ENCODE measurements around the gene PBXIP1. TPM values are rescaled to one million over a fixed set of nuclear protein-coding genes. Genes with fewer than 3 reads are reported as not detected.

The PBXIP1 gene
- total and polyA plus RNA-seq, 2 experiments from 2014 or later = 53.0 to 61.0 TPM

DNA sequence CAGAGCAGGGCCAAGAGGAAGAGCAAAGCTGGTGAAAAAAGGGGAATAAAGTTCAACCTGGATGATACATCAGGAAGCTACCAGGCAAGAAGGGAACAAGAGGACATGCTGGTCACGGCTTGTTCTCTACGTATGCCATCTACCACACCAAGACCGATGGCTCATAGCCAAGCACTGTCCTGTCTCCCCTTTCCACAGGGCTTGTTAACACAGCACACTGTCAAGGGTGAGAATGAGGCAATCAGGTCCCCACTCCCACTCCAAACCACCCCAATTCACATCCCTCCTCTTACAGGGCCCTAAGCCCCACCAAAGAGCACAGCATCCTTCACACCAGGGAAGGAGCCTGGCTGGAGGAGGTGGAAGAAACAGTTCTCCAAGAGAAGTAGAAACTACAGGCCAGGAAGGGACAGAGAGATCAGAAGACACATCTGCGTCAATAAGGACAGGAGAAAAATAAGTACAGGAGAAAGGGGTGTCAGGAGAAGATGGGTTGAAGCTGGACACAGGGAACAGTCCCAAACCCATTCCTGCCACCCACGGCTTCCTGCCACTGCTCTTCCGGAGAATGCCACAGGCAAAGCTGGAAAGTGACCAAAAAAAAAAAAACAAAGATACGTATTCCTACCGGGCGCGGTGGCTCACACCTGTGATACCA, 15.6 kb upstream of the PBXIP1 start:
- Histone ChIP-seq H3K9me3 (ENCODE audit: low read depth) (no peaks in the 10 kb centered on the region), H3K4me1 (ENCODE audit: insufficient read depth) (peaks cover 23% of the 10 kb centered on the region), H3K9me2 (replicated peaks; ENCODE audit: insufficient read depth) (no peaks in the 10 kb centered on the region), H3K79me2 (peaks cover 58% of the 10 kb centered on the region), H3K4me3 (no peak overlapping the region), H3K36me3 (replicated peaks; ENCODE audit: insufficient read depth, low read depth) (no peaks in the 10 kb centered on the region), H3K27me3 (no peaks in the 10 kb centered on the region), H4K20me1 (ENCODE audit: insufficient read depth, poor library complexity, severe bottlenecking) (no peaks in the 10 kb centered on the region), H3K4me2 (peak overlapping the region; percentile 75), H2AFZ (no peak overlapping the region), H3K27ac (peak overlapping the region; percentile 96)
- TF ChIP-seq EZH2phosphoT487 (IDR thresholded peaks at IDR 0.05; ENCODE audit: low read depth, severe bottlenecking, unreplicated experiment) = no peak
- TF ChIP-seq EZH2 (IDR thresholded peaks at IDR 0.05; ENCODE audit: borderline replicate concordance) = no peak
- TF ChIP-seq, protein P1, sequence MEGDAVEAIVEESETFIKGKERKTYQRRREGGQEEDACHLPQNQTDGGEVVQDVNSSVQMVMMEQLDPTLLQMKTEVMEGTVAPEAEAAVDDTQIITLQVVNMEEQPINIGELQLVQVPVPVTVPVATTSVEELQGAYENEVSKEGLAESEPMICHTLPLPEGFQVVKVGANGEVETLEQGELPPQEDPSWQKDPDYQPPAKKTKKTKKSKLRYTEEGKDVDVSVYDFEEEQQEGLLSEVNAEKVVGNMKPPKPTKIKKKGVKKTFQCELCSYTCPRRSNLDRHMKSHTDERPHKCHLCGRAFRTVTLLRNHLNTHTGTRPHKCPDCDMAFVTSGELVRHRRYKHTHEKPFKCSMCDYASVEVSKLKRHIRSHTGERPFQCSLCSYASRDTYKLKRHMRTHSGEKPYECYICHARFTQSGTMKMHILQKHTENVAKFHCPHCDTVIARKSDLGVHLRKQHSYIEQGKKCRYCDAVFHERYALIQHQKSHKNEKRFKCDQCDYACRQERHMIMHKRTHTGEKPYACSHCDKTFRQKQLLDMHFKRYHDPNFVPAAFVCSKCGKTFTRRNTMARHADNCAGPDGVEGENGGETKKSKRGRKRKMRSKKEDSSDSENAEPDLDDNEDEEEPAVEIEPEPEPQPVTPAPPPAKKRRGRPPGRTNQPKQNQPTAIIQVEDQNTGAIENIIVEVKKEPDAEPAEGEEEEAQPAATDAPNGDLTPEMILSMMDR (IDR thresholded peaks at IDR 0.05; ENCODE audit: poor library complexity) = no peak
- 72% methylated on average over 10 of the region's 10 CpGs for WGBS (ENCODE audit: low lambda C conversion rate, missing lambda C conversion rate)
- no peak for DNase-seq (ENCODE audit: low spot score)

DNA sequence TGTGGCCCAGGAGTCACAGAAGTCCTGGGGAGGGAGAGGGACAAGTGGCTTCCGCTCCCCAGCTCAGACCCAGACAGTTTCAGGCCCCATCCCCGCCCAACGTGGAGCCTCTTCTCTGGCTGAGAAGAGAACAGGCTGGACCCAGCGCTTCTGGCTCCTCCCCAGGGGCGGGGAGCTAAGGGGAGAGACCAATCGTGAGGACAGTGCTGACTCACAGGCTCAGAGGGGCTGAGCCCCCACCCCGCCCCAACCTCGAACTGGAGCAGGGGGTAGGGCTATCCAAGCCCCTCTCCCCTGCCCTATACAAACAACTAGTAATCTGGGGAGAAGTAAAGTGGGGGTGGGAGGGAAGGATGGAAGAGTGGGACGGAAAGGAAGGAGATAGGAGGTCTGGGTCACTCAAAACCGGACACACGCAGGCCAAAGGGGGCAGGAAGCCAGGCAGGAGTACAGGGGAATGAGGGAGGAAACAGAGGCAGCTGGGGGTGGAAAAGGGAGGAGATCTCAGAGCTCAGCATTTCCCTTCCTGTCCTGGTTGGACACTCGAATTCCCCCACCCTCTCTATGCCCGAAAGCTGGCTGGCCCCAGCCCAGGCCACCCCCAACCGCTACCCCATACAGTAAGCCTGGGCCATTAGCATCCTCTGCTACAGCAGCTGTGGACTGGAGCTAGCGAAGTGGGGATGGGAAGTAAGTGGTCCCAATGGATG, 14.9 kb upstream of the PBXIP1 start, which contains the start of gene SHC1:
TSS of gene SHC1 (minus strand) at position 117 of the 710 bp plus-strand sequence. CDS start 221 bp downstream, outside the sequence.
- TF ChIP-seq, protein P1 (IDR thresholded peaks at IDR 0.05; ENCODE audit: poor library complexity) = no peak
- no peak for TF ChIP-seq EZH2phosphoT487 (IDR thresholded peaks at IDR 0.05; ENCODE audit: low read depth, severe bottlenecking, unreplicated experiment)
- TF ChIP-seq EZH2 (IDR thresholded peaks at IDR 0.05; ENCODE audit: borderline replicate concordance) = no peak
- Histone ChIP-seq H3K4me3 (peak within 1 kb of the TSS; percentile 7), H3K27ac (peak within 1 kb of the TSS; percentile 96), H2AFZ (no peak within 1 kb of the TSS), H3K79me2 (peaks cover 58% of the 10 kb centered on the region), H3K9me2 (replicated peaks; ENCODE audit: insufficient read depth) (no peaks in the 10 kb centered on the region), H3K9me3 (ENCODE audit: low read depth) (no peaks in the 10 kb centered on the region), H3K27me3 (no peaks in the 10 kb centered on the region), H3K36me3 (replicated peaks; ENCODE audit: insufficient read depth, low read depth) (no peaks in the 10 kb centered on the region), H3K4me1 (ENCODE audit: insufficient read depth) (peaks cover 21% of the 10 kb centered on the region), H4K20me1 (ENCODE audit: insufficient read depth, poor library complexity, severe bottlenecking) (no peaks in the 10 kb centered on the region), H3K4me2 (peak within 1 kb of the TSS; percentile 75)
- WGBS (ENCODE audit: low lambda C conversion rate, missing lambda C conversion rate) = 21% methylated on average over 9 of the region's 15 CpGs
- DNase-seq (ENCODE audit: low spot score) = peak; percentile 95

DNA sequence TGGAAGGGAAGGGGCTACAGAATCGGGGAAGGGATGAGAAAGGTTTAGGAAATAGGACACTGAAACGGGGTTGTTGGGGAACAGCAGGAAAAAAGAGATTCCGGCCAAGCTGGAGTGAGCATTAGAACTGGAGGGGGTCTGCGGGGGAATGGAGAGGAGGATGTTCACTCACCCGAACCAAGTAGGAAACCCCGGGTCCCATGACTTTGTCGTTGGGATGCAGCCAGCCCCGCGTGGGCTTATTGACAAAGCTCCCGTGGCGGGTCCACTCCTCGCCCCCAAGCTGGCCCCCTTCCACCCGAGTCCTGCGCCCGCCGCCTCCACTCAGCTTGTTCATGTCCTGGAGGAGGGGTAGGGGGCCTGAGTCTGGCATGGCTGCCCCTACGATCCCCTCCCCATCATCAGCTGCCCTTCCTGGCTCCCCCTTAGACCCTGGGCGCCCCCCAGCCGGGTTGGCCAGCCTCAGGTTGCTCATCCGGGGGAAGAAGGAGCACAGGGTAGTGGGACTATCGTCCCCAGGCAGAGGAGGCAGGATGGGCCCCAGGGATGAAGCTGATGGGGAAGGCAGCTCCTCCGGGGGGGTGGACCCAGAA, 14.1 kb upstream of the PBXIP1 start:
- Histone ChIP-seq H3K4me2 (peak overlapping the region; percentile 75), H4K20me1 (ENCODE audit: insufficient read depth, poor library complexity, severe bottlenecking) (no peaks in the 10 kb centered on the region), H3K27me3 (no peaks in the 10 kb centered on the region), H3K4me3 (peak overlapping the region; percentile 7), H3K9me3 (ENCODE audit: low read depth) (no peaks in the 10 kb centered on the region), H3K79me2 (peaks cover 61% of the 10 kb centered on the region), H3K27ac (peak overlapping the region; percentile 96), H2AFZ (no peak overlapping the region), H3K9me2 (replicated peaks; ENCODE audit: insufficient read depth) (no peaks in the 10 kb centered on the region), H3K36me3 (replicated peaks; ENCODE audit: insufficient read depth, low read depth) (no peaks in the 10 kb centered on the region), H3K4me1 (ENCODE audit: insufficient read depth) (peaks cover 21% of the 10 kb centered on the region)
- DNase-seq (ENCODE audit: low spot score) = no peak
- TF ChIP-seq, protein P1 (IDR thresholded peaks at IDR 0.05; ENCODE audit: poor library complexity) = no peak
- TF ChIP-seq EZH2phosphoT487 (IDR thresholded peaks at IDR 0.05; ENCODE audit: low read depth, severe bottlenecking, unreplicated experiment) = no peak
- TF ChIP-seq EZH2 (IDR thresholded peaks at IDR 0.05; ENCODE audit: borderline replicate concordance) = no peak
- 39% methylated on average over 8 of the region's 22 CpGs for WGBS (ENCODE audit: low lambda C conversion rate, missing lambda C conversion rate)

Measured in hepatocyte (in vitro differentiated cells).